ENCODE data around the gene CRTC1.

Gene CRTC1

GRCh38 chr19:18712981-18713380 is 29.5 kb downstream of the CRTC1 start:
- TF ChIP-seq CTCF (IDR thresholded peaks at IDR 0.05; ENCODE audit: extremely low read depth, insufficient read depth, missing control alignments) = no peak
- in situ Hi-C loops (cut with MboI; ENCODE audit: low pct_unique_long_range_greater_than_20kb, low sequenced_read_pairs, unreplicated experiment) = no loop called here
- DNase-seq (ENCODE audit: low spot score) = no peak

GRCh38 chr19:18713550-18714117 is 30.2 kb downstream of the CRTC1 start:
- TF ChIP-seq CTCF (IDR thresholded peaks at IDR 0.05; ENCODE audit: extremely low read depth, insufficient read depth, missing control alignments) = no peak
- no peak for DNase-seq (ENCODE audit: low spot score)
- in situ Hi-C loops (cut with MboI; ENCODE audit: low pct_unique_long_range_greater_than_20kb, low sequenced_read_pairs, unreplicated experiment) = no loop called here

GRCh38 chr19:18715416-18715815 is 31.9 kb downstream of the CRTC1 start:
- DNase-seq (ENCODE audit: low spot score) = no peak
- in situ Hi-C loops (cut with MboI; ENCODE audit: low pct_unique_long_range_greater_than_20kb, low sequenced_read_pairs, unreplicated experiment) = no loop called here
- no peak for TF ChIP-seq CTCF (IDR thresholded peaks at IDR 0.05; ENCODE audit: extremely low read depth, insufficient read depth, missing control alignments)

- in situ Hi-C loops (cut with MboI; ENCODE audit: low pct_unique_long_range_greater_than_20kb, low sequenced_read_pairs, unreplicated experiment) = no loop called here
- TF ChIP-seq CTCF (IDR thresholded peaks at IDR 0.05; ENCODE audit: extremely low read depth, insufficient read depth, missing control alignments) = no peak
- DNase-seq (ENCODE audit: low spot score) = no peak
These were observed 33.4 kb downstream of the CRTC1 start for GRCh38 chr19:18716857-18717256.

DNA sequence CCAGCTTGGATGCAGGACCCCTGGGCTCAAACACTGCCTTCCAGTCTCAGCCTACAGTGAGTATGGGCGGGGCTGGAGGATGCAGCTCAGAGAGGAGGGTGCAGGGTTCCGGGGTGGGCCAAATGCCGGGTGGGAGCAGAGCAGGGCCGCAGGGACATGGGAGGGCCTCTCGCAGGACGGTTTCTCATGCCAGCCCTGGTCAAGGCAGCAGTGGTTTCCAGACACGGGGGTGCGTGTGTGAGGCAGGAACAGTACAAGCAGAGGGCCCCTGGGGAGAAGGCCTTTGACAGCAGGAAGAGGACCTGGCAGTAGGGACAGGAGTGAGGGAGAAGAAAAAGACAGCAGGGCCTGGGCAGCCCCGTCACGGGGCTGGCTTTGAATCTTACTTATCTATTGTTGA is 34.1 kb downstream of the CRTC1 start:
- TF ChIP-seq CTCF (IDR thresholded peaks at IDR 0.05; ENCODE audit: extremely low read depth, insufficient read depth, missing control alignments) = no peak
- DNase-seq (ENCODE audit: low spot score) = no peak
- in situ Hi-C loops (cut with MboI; ENCODE audit: low pct_unique_long_range_greater_than_20kb, low sequenced_read_pairs, unreplicated experiment) = no loop called here

DNA sequence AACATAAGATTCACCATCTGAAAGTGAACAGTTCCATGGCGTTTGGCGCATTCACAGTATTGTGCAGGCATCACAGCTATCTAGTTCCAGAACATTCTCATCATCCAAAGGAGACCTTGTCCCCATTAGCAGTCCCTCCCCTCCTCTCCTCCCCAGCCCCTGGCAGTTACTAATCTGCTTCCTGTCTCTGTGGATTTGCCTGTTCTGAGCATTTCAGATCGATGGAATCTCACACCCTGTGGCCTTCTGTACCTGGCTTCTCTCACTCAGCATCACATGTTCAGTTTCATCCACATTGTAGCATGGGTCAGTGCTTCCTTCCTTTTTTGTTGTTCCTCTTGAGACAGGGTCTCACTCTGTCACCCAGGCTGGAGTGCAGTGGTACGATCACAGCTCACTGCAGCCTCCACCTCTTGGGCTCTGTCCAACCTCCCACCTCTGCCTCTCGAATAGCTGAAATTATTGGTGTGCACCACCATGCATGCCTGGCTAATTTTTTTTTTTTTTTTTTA is 34.6 kb downstream of the CRTC1 start:
- no peak for DNase-seq (ENCODE audit: low spot score)
- no peak for TF ChIP-seq CTCF (IDR thresholded peaks at IDR 0.05; ENCODE audit: extremely low read depth, insufficient read depth, missing control alignments)
- in situ Hi-C loops (cut with MboI; ENCODE audit: low pct_unique_long_range_greater_than_20kb, low sequenced_read_pairs, unreplicated experiment) = no loop called here
